H9 (cell line): ENCODE data around the gene ICAM4. TPM values are rescaled to one million over a fixed set of nuclear protein-coding genes. Genes with fewer than 3 reads are reported as not detected.

Experiments
- DNase-seq: peaks from one replicate; pipeline ENCODE4 v3.0.0-alpha.2; 2017
- H2AFZ ChIP-seq: one replicate; pipeline ENCODE4 v1.6.1; 2013; ENCODE audit warnings: mild to moderate bottlenecking, low read length, control low read depth, moderate library complexity
- H2AK5ac ChIP-seq: 2 replicates; pipeline ENCODE4 v1.6.1; 2013; ENCODE audit warnings: low read length, control low read depth, mixed read lengths; ENCODE audit not compliant: insufficient read length
- H2BK120ac ChIP-seq: one replicate; pipeline ENCODE4 v1.6.1; 2013; ENCODE audit warnings: low read depth, mild to moderate bottlenecking, low read length, control low read depth, inconsistent platforms; ENCODE audit not compliant: poor library complexity, severe bottlenecking
- H2BK12ac ChIP-seq: 2 replicates; pipeline ENCODE4 v1.6.1; 2013; ENCODE audit warnings: low read length, control low read depth, mixed read lengths, low read depth; ENCODE audit not compliant: insufficient read length
- H2BK15ac ChIP-seq: 2 replicates; pipeline ENCODE4 v1.6.1; 2013; ENCODE audit warnings: low read depth, low read length, control low read depth
- H2BK20ac ChIP-seq: one replicate; pipeline ENCODE4 v1.6.1; 2013; ENCODE audit warnings: low read depth, mild to moderate bottlenecking, low read length, control low read depth, inconsistent platforms; ENCODE audit not compliant: poor library complexity, severe bottlenecking
- H2BK5ac ChIP-seq: 2 replicates; pipeline ENCODE4 v1.6.1; 2013; ENCODE audit warnings: low read length, control low read depth, mixed read lengths; ENCODE audit not compliant: insufficient read length
- H3K14ac ChIP-seq: 2 replicates; pipeline ENCODE4 v1.6.1; 2013; ENCODE audit warnings: low read length, control low read depth; ENCODE audit not compliant: insufficient read depth
- H3K18ac ChIP-seq: 2 replicates; pipeline ENCODE4 v1.6.1; 2013; ENCODE audit warnings: low read depth, mild to moderate bottlenecking, mixed read lengths, low read length, control low read depth; ENCODE audit not compliant: insufficient read length
- H3K23ac ChIP-seq: 2 replicates; pipeline ENCODE4 v1.6.1; 2013; ENCODE audit warnings: low read length, control low read depth, mixed read lengths, low read depth; ENCODE audit not compliant: insufficient read length
- H3K23me2 ChIP-seq: 2 replicates; pipeline ENCODE4 v1.6.1; 2013; ENCODE audit warnings: low read depth, mild to moderate bottlenecking, mixed read lengths, low read length, control low read depth; ENCODE audit not compliant: insufficient read length, poor library complexity, severe bottlenecking
- H3K27ac ChIP-seq: 2 replicates; pipeline ENCODE4 v1.5.1; 2013; ENCODE audit warnings: low read length, control low read depth, mixed read lengths, low read depth; ENCODE audit not compliant: insufficient read length
- H3K27me3 ChIP-seq: 2 replicates; pipeline ENCODE4 v1.6.1; 2013; ENCODE audit warnings: low read length, control low read depth, inconsistent platforms; ENCODE audit not compliant: insufficient read depth
- H3K4ac ChIP-seq: 2 replicates; pipeline ENCODE4 v1.6.1; 2013; ENCODE audit warnings: low read depth, mild to moderate bottlenecking, control low read depth, inconsistent platforms, low read length, moderate library complexity
- H3K4me1 ChIP-seq: 2 replicates; pipeline ENCODE4 v1.6.1; 2013; ENCODE audit warnings: low read length, control low read depth, inconsistent platforms; ENCODE audit not compliant: insufficient read depth
- H3K4me2 ChIP-seq: 2 replicates; pipeline ENCODE4 v1.6.1; 2013; ENCODE audit warnings: low read length, control low read depth, mixed read lengths; ENCODE audit not compliant: insufficient read length, insufficient read depth
- H3K56ac ChIP-seq: 2 replicates; pipeline ENCODE4 v1.6.1; 2013; ENCODE audit warnings: low read depth, mild to moderate bottlenecking, mixed read lengths, low read length, control low read depth; ENCODE audit not compliant: insufficient read length
- H3K79me1 ChIP-seq: 2 replicates; pipeline ENCODE4 v1.6.1; 2013; ENCODE audit warnings: low read depth, mild to moderate bottlenecking, moderate library complexity, low read length, control low read depth, inconsistent platforms; ENCODE audit not compliant: insufficient read depth, poor library complexity, severe bottlenecking
- H3K79me2 ChIP-seq: 2 replicates; pipeline ENCODE4 v1.6.1; 2013; ENCODE audit warnings: low read length, control low read depth, inconsistent platforms; ENCODE audit not compliant: insufficient read depth
- H3K9ac ChIP-seq: 2 replicates; pipeline ENCODE4 v1.6.1; 2013; ENCODE audit warnings: low read length, control low read depth, mixed read lengths; ENCODE audit not compliant: insufficient read length; ENCODE audit errors: extremely low read depth
- H3K9me3 ChIP-seq: one replicate; pipeline ENCODE4 v1.6.1; 2013; ENCODE audit warnings: low read depth, low read length, inconsistent platforms; ENCODE audit not compliant: control insufficient read depth
- H3T11ph ChIP-seq: one replicate; pipeline ENCODE4 v1.6.1; 2013; ENCODE audit warnings: mild to moderate bottlenecking, low read length, control low read depth, inconsistent platforms
- H4K20me1 ChIP-seq: one replicate; pipeline ENCODE4 v1.6.1; 2013; ENCODE audit not compliant: control insufficient read depth, insufficient read length, insufficient read depth
- H4K5ac ChIP-seq: 2 replicates; pipeline ENCODE4 v1.6.1; 2013; ENCODE audit warnings: low read depth, mild to moderate bottlenecking, mixed read lengths, low read length, control low read depth; ENCODE audit not compliant: insufficient read length
- H4K8ac ChIP-seq: replicated peaks from 2 replicates; pipeline ENCODE4 v1.6.1; 2013; ENCODE audit warnings: low read length, control low read depth, mixed read lengths, low read depth; ENCODE audit not compliant: insufficient read length
- H4K91ac ChIP-seq: 2 replicates; pipeline ENCODE4 v1.6.1; 2013; ENCODE audit warnings: low read depth, mild to moderate bottlenecking, moderate library complexity, mixed read lengths, low read length, control low read depth; ENCODE audit not compliant: insufficient read length
- H3K27ac Mint-ChIP-seq, 3 experiments: 2 replicates in 2 of 3; 3 replicates in 1 of 3; pipeline ENCODE4 v1.8.0; 2020 to 2021; ENCODE audit warnings: mixed read lengths in 3 of 3, mild to moderate bottlenecking in 1 of 3, moderate library complexity in 1 of 3
- H3K27me3 Mint-ChIP-seq: 2 replicates; pipeline ENCODE4 v1.8.0; 2021; ENCODE audit warnings: low read depth, mild to moderate bottlenecking, moderate library complexity, mixed read lengths
- H3K36me3 Mint-ChIP-seq, 3 experiments: 2 replicates in 2 of 3; 3 replicates in 1 of 3; pipeline ENCODE4 v1.8.0; 2020 to 2021; ENCODE audit warnings: low read depth in 3 of 3, mixed read lengths in 3 of 3; ENCODE audit not compliant: insufficient read depth in 1 of 3
- H3K4me1 Mint-ChIP-seq, 2 experiments: 2 replicates each; pipeline ENCODE4 v1.8.0; 2020; ENCODE audit warnings: mixed read lengths in 2 of 2
- H3K4me3 Mint-ChIP-seq, 2 experiments: 2 replicates in 1 of 2; 3 replicates in 1 of 2; pipeline ENCODE4 v1.8.0; 2020 to 2021; ENCODE audit warnings: mild to moderate bottlenecking in 2 of 2, mixed read lengths in 2 of 2, moderate library complexity in 1 of 2
- H3K9me3 Mint-ChIP-seq, 2 experiments: 2 replicates in 1 of 2; 3 replicates in 1 of 2; pipeline ENCODE4 v1.8.0; 2020; ENCODE audit warnings: mild to moderate bottlenecking in 2 of 2, mixed read lengths in 2 of 2, moderate library complexity in 1 of 2
- WGBS: extraction: QIAGEN DNeasy Blood & Tissue Kit; methylation state at CpG from one replicate; pipeline ENCODE4 v1.1.7; 2013; ENCODE audit warnings: missing lambda C conversion rate, low lambda C conversion rate, mixed read lengths; ENCODE audit not compliant: insufficient read length; ENCODE audit errors: extremely low coverage; 5-methylcytosine and 5-hydroxymethylcytosine counted together
- total RNA-seq: library from RNA; stranded (reverse); gene quantifications from 2 replicates; pipeline ENCODE4 v1.2.1, GENCODE V29; 2021
- TF ChIP-seq, protein P1 (sequence below): fragments of 200-600 bp; sonication (generic); conservative IDR thresholded peaks from 3 replicates; pipeline ENCODE4 v1.8.0; 2021; ENCODE audit warnings: antibody characterized with exemption, mild to moderate bottlenecking

ICAM4 gene
- total RNA-seq, 1 experiment from 2014 or later: 1.1 TPM

- no peaks in the 10 kb centered on the region for H4K20me1 ChIP-seq
- whole genome bisulfite sequencing: no CpG with 5 or more reads among the region's 59 CpGs
- no peak overlapping the region for H3K14ac ChIP-seq
- H2AFZ ChIP-seq: no peak overlapping the region
- H3K56ac ChIP-seq: no peak overlapping the region
- no peak overlapping the region for H2AK5ac ChIP-seq
- Mint-ChIP-seq H3K9me3 (no peaks in the 10 kb centered on the region), H3K4me3 (peak overlapping the region; percentile 52 to 74), H3K27ac (no peak overlapping the region; a peak in 1 of 7 replicates), H3K36me3 (no peaks in the 10 kb centered on the region; a peak in 1 of 7 replicates), H3K27me3 (peaks cover 70% of the 10 kb centered on the region), H3K4me1 (0 out of 4 replicates have a peak, but pooled peaks cover 0 to 6% of the 10 kb centered on the region in 2 experiments)
- H4K91ac ChIP-seq: no peak overlapping the region
- peak overlapping the region; percentile 64 for H3K4me2 ChIP-seq
- no peak overlapping the region for H4K5ac ChIP-seq
- peak overlapping the region; percentile 1 for H3K18ac ChIP-seq
- H2BK15ac ChIP-seq: no peak overlapping the region
- H2BK5ac ChIP-seq: no peak overlapping the region
- H3K27ac ChIP-seq: no peak overlapping the region
- no peak overlapping the region for H2BK12ac ChIP-seq
- H3K9ac ChIP-seq: no peak overlapping the region
- H3K4me1 ChIP-seq: no peaks in the 10 kb centered on the region
- peaks cover 6% of the 10 kb centered on the region for H3K23me2 ChIP-seq
- H3K9me3 ChIP-seq: no peaks in the 10 kb centered on the region
- H2BK120ac ChIP-seq: no peak overlapping the region
- no peak overlapping the region for H3K4ac ChIP-seq
- DNase-seq: peak; percentile 86
- peaks cover 9% of the 10 kb centered on the region; the same call in 1 of the 2 replicates for H3K27me3 ChIP-seq
- no peaks in the 10 kb centered on the region for H3K79me2 ChIP-seq
- H4K8ac ChIP-seq: no peak overlapping the region
- no peak overlapping the region for H3K23ac ChIP-seq
- H3K79me1 ChIP-seq: no peaks in the 10 kb centered on the region
- TF ChIP-seq, protein P1, sequence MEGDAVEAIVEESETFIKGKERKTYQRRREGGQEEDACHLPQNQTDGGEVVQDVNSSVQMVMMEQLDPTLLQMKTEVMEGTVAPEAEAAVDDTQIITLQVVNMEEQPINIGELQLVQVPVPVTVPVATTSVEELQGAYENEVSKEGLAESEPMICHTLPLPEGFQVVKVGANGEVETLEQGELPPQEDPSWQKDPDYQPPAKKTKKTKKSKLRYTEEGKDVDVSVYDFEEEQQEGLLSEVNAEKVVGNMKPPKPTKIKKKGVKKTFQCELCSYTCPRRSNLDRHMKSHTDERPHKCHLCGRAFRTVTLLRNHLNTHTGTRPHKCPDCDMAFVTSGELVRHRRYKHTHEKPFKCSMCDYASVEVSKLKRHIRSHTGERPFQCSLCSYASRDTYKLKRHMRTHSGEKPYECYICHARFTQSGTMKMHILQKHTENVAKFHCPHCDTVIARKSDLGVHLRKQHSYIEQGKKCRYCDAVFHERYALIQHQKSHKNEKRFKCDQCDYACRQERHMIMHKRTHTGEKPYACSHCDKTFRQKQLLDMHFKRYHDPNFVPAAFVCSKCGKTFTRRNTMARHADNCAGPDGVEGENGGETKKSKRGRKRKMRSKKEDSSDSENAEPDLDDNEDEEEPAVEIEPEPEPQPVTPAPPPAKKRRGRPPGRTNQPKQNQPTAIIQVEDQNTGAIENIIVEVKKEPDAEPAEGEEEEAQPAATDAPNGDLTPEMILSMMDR: peak; percentile 96
- H2BK20ac ChIP-seq: no peak overlapping the region
- no peak overlapping the region for H3T11ph ChIP-seq
Observed at GRCh38 chr19:10269333-10270179, 17.2 kb upstream of the ICAM4 start.
